B cell (primary cell): ENCODE measurements around the gene DKK3. TPM values are rescaled to one million over a fixed set of nuclear protein-coding genes. Genes with fewer than 3 reads are reported as not detected.

Source experiments
- ATAC-seq: fragments of 200-7000 bp; cut with Tn5 transposase; one replicate; pipeline ENCODE4 v1.10.0; 2021; ENCODE audit warnings: low read depth, mild to moderate bottlenecking, moderate number of reproducible peaks, moderate library complexity
- CTCF ChIA-PET: fragments of 350-600 bp; sonication (Branson Sonifier 250); formaldehyde crosslinking; loops from one replicate; lab custom pipeline; 2021; ENCODE audit warnings: antibody characterized with exemption, inconsistent platforms; lab: Charles Lee
- POLR2A ChIA-PET: fragments of 350-600 bp; sonication (Branson Sonifier 250); formaldehyde crosslinking; loops from one replicate; lab custom pipeline; 2021; ENCODE audit warnings: antibody characterized with exemption; lab: Charles Lee
- DNase-seq: peaks from one replicate; pipeline ENCODE4 v3.0.0; 2013
- H2AFZ ChIP-seq: 2 replicates; pipeline ENCODE4 v1.6.1; 2012; ENCODE audit warnings: mild to moderate bottlenecking, low read depth, low read length; ENCODE audit not compliant: insufficient read depth, poor library complexity, severe bottlenecking
- H3K27ac ChIP-seq, 2 donors: 1 replicate in 1 of 2; 2 replicates in 1 of 2; pipeline ENCODE4 v1.5.1; 2012 to 2013; ENCODE audit warnings: low read length in 2 of 2, mild to moderate bottlenecking in 2 of 2, moderate library complexity in 1 of 2
- H3K27me3 ChIP-seq, 4 experiments: fragments of 200-600 bp in 1 of 4; sonication (generic) in 1 of 4; replicated peaks in 1 of 4; 1 replicate in 2 of 4; 2 replicates in 2 of 4; pipeline versions ENCODE4 v1.6.1 to v1.7.0; 2013 to 2016; ENCODE audit warnings: low read length in 3 of 4, mild to moderate bottlenecking in 2 of 4, mixed read lengths in 1 of 4, moderate library complexity in 1 of 4; ENCODE audit not compliant: insufficient read depth in 4 of 4, control insufficient read depth in 3 of 4; ENCODE audit errors: control extremely low read depth in 1 of 4
- H3K36me3 ChIP-seq, 2 experiments: replicated peaks in 1 of 2; 1 replicate in 1 of 2; 2 replicates in 1 of 2; pipeline versions ENCODE4 v1.6.1 to v1.7.1; 2013; ENCODE audit warnings: low read length in 1 of 2; ENCODE audit not compliant: insufficient read depth in 2 of 2, control insufficient read depth in 1 of 2; ENCODE audit errors: control extremely low read depth in 1 of 2, extremely low read depth in 1 of 2
- H3K4me1 ChIP-seq, 2 donors: fragments of 200-600 bp in 1 of 2; sonication (generic) in 1 of 2; 1 replicate in 1 of 2; 2 replicates in 1 of 2; pipeline versions ENCODE4 v1.5.1 to v1.6.1; 2013 to 2017; ENCODE audit warnings: low read length in 2 of 2; ENCODE audit not compliant: control insufficient read depth in 2 of 2, insufficient read depth in 2 of 2
- H3K4me2 ChIP-seq: replicated peaks from 2 replicates; pipeline ENCODE3; 2012; ENCODE audit warnings: mild to moderate bottlenecking, low read depth, low read length; ENCODE audit not compliant: poor library complexity, severe bottlenecking
- H3K4me3 ChIP-seq, 5 experiments: fragments of 200-600 bp in 1 of 5; sonication (generic) in 1 of 5; 1 replicate in 3 of 5; 2 replicates in 2 of 5; pipeline versions ENCODE4 v1.5.1 to v1.7.0; 2011 to 2016; ENCODE audit warnings: low read length in 4 of 5, mild to moderate bottlenecking in 4 of 5, low read depth in 2 of 5, control low read depth in 1 of 5, moderate library complexity in 1 of 5; ENCODE audit not compliant: insufficient read depth in 1 of 5; ENCODE audit errors: control extremely low read depth in 1 of 5, extremely low read depth in 1 of 5
- H3K79me2 ChIP-seq: fragments of 200-600 bp; sonication (generic); one replicate; pipeline ENCODE4 v1.6.0; 2016; ENCODE audit warnings: low read length; ENCODE audit not compliant: control insufficient read depth, insufficient read depth
- H3K9ac ChIP-seq: fragments of 200-600 bp; sonication (generic); 2 replicates; pipeline ENCODE4 v1.6.1; 2017; ENCODE audit warnings: mild to moderate bottlenecking, low read length, moderate library complexity
- H3K9me3 ChIP-seq, 3 donors: one replicate each; pipeline versions ENCODE4 v1.6.1 to v1.7.1; 2013; ENCODE audit warnings: low read length in 2 of 3; ENCODE audit not compliant: control insufficient read depth in 2 of 3, insufficient read depth in 1 of 3; ENCODE audit errors: control extremely low read depth in 1 of 3
- H4K20me1 ChIP-seq: 2 replicates; pipeline ENCODE4 v1.6.0; 2012; ENCODE audit warnings: mild to moderate bottlenecking, low read length; ENCODE audit not compliant: insufficient read depth, control insufficient read depth, poor library complexity, severe bottlenecking
- H3K27ac Mint-ChIP-seq: one replicate; pipeline ENCODE4 v1.8.0; 2021; ENCODE audit warnings: mixed read lengths
- H3K27me3 Mint-ChIP-seq: one replicate; pipeline ENCODE4 v1.8.0; 2021; ENCODE audit warnings: mixed read lengths
- H3K4me1 Mint-ChIP-seq: one replicate; pipeline ENCODE4 v1.8.0; 2021; ENCODE audit warnings: mixed read lengths
- H3K4me3 Mint-ChIP-seq: one replicate; pipeline ENCODE4 v1.8.0; 2021; ENCODE audit warnings: mixed read lengths
- H3K9me3 Mint-ChIP-seq: one replicate; pipeline ENCODE4 v1.8.0; 2022; ENCODE audit warnings: mixed read lengths; ENCODE audit not compliant: insufficient read depth
- EZH2 ChIP-seq: IDR thresholded peaks from 2 replicates; pipeline ENCODE4 v1.6.1; 2012; ENCODE audit warnings: borderline replicate concordance, low read depth, mild to moderate bottlenecking, moderate library complexity, low read length; ENCODE audit not compliant: insufficient read depth, poor library complexity, severe bottlenecking
- WGBS: methylation state at CpG from one replicate; pipeline ENCODE4 v1.1.5; 2013; ENCODE audit warnings: missing lambda C conversion rate; ENCODE audit not compliant: insufficient coverage; 5-methylcytosine and 5-hydroxymethylcytosine counted together
- intact Hi-C: fragments of 100-400 bp; cut with micrococcal nuclease; formaldehyde crosslinking; loops from one replicate; pipeline ENCODE4 v1.10.0; 2022
- polyA plus RNA-seq: library from polyadenylated mRNA; depleted of rRNA; stranded (reverse); fragments of >200 nt; gene quantifications from 2 replicates; pipeline ENCODE4 v1.2.3, GENCODE V29; 2012
- total RNA-seq, 2 donors: library from RNA; stranded (reverse); fragments of 120-200 nt in 1 of 2; gene quantifications; 1 replicate in 1 of 2; 2 replicates in 1 of 2; pipeline versions ENCODE4 v1.2.3 to v1.2.4, GENCODE V29; 2013 to 2022
- TF ChIP-seq, protein P1 (sequence below): fragments of 200-600 bp; IDR thresholded peaks from one replicate; pipeline ENCODE4 v1.8.0; 2022; ENCODE audit warnings: antibody characterized with exemption, mild to moderate bottlenecking

The DKK3 gene
- total and polyA plus RNA-seq, 2 donors (not counting 1 experiment from before 2014, with no cell fraction given) = 0.33 TPM; not detected in 1

DNA sequence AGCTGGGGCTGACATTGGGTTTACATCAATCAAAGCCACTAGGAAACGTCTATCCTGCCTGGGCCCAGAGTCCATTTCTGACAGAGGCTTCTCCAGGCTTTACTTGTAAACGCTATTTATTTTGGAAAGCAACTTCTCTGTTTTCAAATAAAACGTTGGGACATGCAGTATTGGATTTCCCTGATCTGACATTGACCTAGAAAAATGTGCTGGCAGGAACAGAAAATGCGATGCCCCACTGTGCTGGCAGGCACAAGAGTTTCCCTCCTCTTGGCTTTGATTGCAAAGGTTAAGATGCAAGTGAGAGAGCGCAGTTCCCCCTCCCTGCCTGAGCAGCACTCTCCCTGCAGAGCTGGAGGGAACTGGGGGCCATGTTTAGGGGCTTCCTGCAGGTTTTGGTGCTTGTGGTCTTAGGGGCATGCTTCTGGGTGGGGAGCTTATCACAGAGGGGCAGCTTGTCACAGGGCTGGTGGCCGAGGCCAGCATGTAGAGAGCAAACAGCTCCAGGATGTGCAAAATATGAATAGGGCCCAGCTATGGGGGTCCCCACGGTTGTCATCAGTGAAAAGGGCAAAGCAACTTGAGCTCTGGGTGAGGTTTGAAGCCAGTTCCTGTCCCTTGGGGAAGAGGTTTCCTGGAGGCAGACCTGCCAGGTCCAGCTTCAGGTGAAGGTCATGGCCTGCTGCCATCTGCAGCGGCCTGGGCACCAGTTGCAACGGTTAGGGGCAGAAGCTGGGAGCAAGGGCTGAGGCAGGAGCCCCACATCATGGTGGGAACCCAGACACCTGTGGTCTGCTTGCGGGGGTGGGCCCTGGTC lies 42.3 kb upstream of the DKK3 start:
- no peak overlapping the region for H3K4me3 Mint-ChIP-seq
- H4K20me1 ChIP-seq = no peaks in the 10 kb centered on the region
- intact Hi-C loops = no loop called here
- no peak overlapping the region for H3K4me2 ChIP-seq
- ChIA-PET POLR2A (no interaction called here), CTCF (interaction anchor here (0.8 to 2.5 kb wide), 6 partner anchors 7 to 251 kb away, joined by 3 to 10 read pairs (median 4); no protein-coding TSS in a partner anchor)
- H3K79me2 ChIP-seq = no peaks in the 10 kb centered on the region
- H3K27me3 ChIP-seq = no peaks in the 10 kb centered on the region
- no peak overlapping the region for H3K27ac Mint-ChIP-seq
- H3K4me1 Mint-ChIP-seq = no peaks in the 10 kb centered on the region
- no peaks in the 10 kb centered on the region for H3K9me3 Mint-ChIP-seq
- no peak overlapping the region for H3K4me3 ChIP-seq
- H3K9ac ChIP-seq = no peak overlapping the region
- 78% methylated on average over 10 of the region's 10 CpGs for WGBS
- TF ChIP-seq, protein P1, sequence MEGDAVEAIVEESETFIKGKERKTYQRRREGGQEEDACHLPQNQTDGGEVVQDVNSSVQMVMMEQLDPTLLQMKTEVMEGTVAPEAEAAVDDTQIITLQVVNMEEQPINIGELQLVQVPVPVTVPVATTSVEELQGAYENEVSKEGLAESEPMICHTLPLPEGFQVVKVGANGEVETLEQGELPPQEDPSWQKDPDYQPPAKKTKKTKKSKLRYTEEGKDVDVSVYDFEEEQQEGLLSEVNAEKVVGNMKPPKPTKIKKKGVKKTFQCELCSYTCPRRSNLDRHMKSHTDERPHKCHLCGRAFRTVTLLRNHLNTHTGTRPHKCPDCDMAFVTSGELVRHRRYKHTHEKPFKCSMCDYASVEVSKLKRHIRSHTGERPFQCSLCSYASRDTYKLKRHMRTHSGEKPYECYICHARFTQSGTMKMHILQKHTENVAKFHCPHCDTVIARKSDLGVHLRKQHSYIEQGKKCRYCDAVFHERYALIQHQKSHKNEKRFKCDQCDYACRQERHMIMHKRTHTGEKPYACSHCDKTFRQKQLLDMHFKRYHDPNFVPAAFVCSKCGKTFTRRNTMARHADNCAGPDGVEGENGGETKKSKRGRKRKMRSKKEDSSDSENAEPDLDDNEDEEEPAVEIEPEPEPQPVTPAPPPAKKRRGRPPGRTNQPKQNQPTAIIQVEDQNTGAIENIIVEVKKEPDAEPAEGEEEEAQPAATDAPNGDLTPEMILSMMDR = no peak
- TF ChIP-seq EZH2 = no peak
- ATAC-seq = no peak
- no peaks in the 10 kb centered on the region for H3K9me3 ChIP-seq
- H2AFZ ChIP-seq = no peak overlapping the region
- no peak for DNase-seq
- peaks cover 9% of the 10 kb centered on the region for H3K27me3 Mint-ChIP-seq
- no peaks in the 10 kb centered on the region for H3K36me3 ChIP-seq
- no peaks in the 10 kb centered on the region for H3K4me1 ChIP-seq
- H3K27ac ChIP-seq = no peak overlapping the region
